Testis (tissue), 3 donors: Measurements from ENCODE around the gene CDH4. TPM values are rescaled to one million over a fixed set of nuclear protein-coding genes. Genes with fewer than 3 reads are reported as not detected.

ENCODE experiments used
- DNase-seq: peaks from one replicate; pipeline ENCODE4 v3.0.0-alpha.2; 2019
- H3K27ac ChIP-seq, 2 donors: fragments of 200-600 bp; sonication (generic); one replicate each; pipeline ENCODE4 v1.5.1; 2019
- H3K27me3 ChIP-seq: fragments of 200-600 bp; sonication (generic); one replicate; pipeline ENCODE4 v1.5.1; 2019
- H3K36me3 ChIP-seq: fragments of 200-600 bp; sonication (generic); one replicate; pipeline ENCODE4 v1.5.1; 2017; ENCODE audit warnings: low read depth; ENCODE audit errors: missing control alignments
- H3K4me1 ChIP-seq: fragments of 200-600 bp; sonication (generic); one replicate; pipeline ENCODE4 v1.5.1; 2019
- H3K4me3 ChIP-seq, 2 donors: fragments of 200-600 bp; sonication (generic); one replicate each; pipeline ENCODE4 v1.5.1; 2017 to 2019
- H3K9me3 ChIP-seq: fragments of 200-600 bp; sonication (generic); one replicate; pipeline ENCODE4 v1.5.1; 2017
- CTCF ChIP-seq, 3 experiments: fragments of 450-650 bp in 2 of 3; fragments of 200-600 bp in 1 of 3; sonication (generic) in 1 of 3; IDR thresholded peaks; one replicate each; pipeline ENCODE4 v1.5.1; 2016 to 2019; ENCODE audit warnings: antibody characterized with exemption in 3 of 3, mild to moderate bottlenecking in 2 of 3, moderate library complexity in 1 of 3
- POLR2A ChIP-seq: fragments of 450-650 bp; IDR thresholded peaks from one replicate; pipeline ENCODE4 v1.6.1; 2017; ENCODE audit warnings: antibody characterized with exemption, mild to moderate bottlenecking, moderate library complexity
- WGBS, 2 donors: methylation state at CpG; one replicate each; pipeline ENCODE4 v1.1.5; 2018; 5-methylcytosine and 5-hydroxymethylcytosine counted together
- intact Hi-C: fragments of 100-400 bp; cut with DNase I; formaldehyde crosslinking; loops from one replicate; pipeline ENCODE4 v1.15.1; 2023; ENCODE audit warnings: low total_unique reads
- polyA plus RNA-seq: library from polyadenylated mRNA; stranded (reverse); fragments of 350-450 nt; fragmentation: Illumina TruSeq; extraction: RNeasy Lipid Tissue Mini Kit (QIAGEN cat#74804); gene quantifications from one replicate; pipeline ENCODE4 v1.2.3, GENCODE V29; 2014; ENCODE audit warnings: low read depth, low replicate concordance; ENCODE audit not compliant: insufficient read depth
- total RNA-seq, 2 donors: library from RNA; depleted of rRNA; stranded (reverse); fragments of >200 nt; gene quantifications; one replicate each; pipeline ENCODE4 v1.2.3, GENCODE V29; 2016

The CDH4 gene
- total and polyA plus RNA-seq, 3 donors from 2014 or later, result 1.4 to 3.3 (median 1.9) TPM

- Histone ChIP-seq H3K4me1 (no peaks in the 10 kb centered on the region), H3K27me3 (no peaks in the 10 kb centered on the region), H3K4me3 (no peak overlapping the region), H3K27ac (no peak overlapping the region), H3K9me3 (no peaks in the 10 kb centered on the region), H3K36me3 (no peaks in the 10 kb centered on the region)
- no peak for DNase-seq
- intact Hi-C loops, result no loop called here
- TF ChIP-seq POLR2A (no peak), CTCF (IDR thresholded peaks at IDR 0.05) (no peak)
- WGBS, 2 donors, result 86 to 95% methylated on average over 11 to 20 of the region's 20 CpGs
Measured at GRCh38 chr20:61745397-61746146, 493.5 kb downstream of the CDH4 start.

- no peak overlapping the region for H3K4me3 ChIP-seq
- H3K9me3 ChIP-seq, result no peaks in the 10 kb centered on the region
- no peaks in the 10 kb centered on the region for H3K27me3 ChIP-seq
- no peak overlapping the region for H3K27ac ChIP-seq
- 88 to 96% methylated on average over 4 to 11 of the region's 11 CpGs for WGBS, 2 donors
- H3K4me1 ChIP-seq, result no peaks in the 10 kb centered on the region
- H3K36me3 ChIP-seq, result no peaks in the 10 kb centered on the region
- no peak for TF ChIP-seq CTCF (IDR thresholded peaks at IDR 0.05)
- no peak for TF ChIP-seq POLR2A
- intact Hi-C loops, result no loop called here
- no peak for DNase-seq
Measured at GRCh38 chr20:61746147-61746646, 494.1 kb downstream of the CDH4 start.

- Histone ChIP-seq H3K4me1 (no peaks in the 10 kb centered on the region), H3K27me3 (no peaks in the 10 kb centered on the region), H3K27ac (no peak overlapping the region), H3K9me3 (no peaks in the 10 kb centered on the region), H3K36me3 (no peaks in the 10 kb centered on the region), H3K4me3 (no peak overlapping the region)
- DNase-seq, result no peak
- 91 to 94% methylated on average over 8 to 12 of the region's 12 CpGs for WGBS, 2 donors
- TF ChIP-seq CTCF (IDR thresholded peaks at IDR 0.05), result no peak
- TF ChIP-seq POLR2A, result no peak
- intact Hi-C loops, result no loop called here
Measured at GRCh38 chr20:61746781-61747180, 494.7 kb downstream of the CDH4 start.

- Histone ChIP-seq H3K36me3 (no peaks in the 10 kb centered on the region), H3K4me3 (no peak overlapping the region), H3K9me3 (no peaks in the 10 kb centered on the region), H3K27ac (no peak overlapping the region), H3K27me3 (no peaks in the 10 kb centered on the region), H3K4me1 (no peaks in the 10 kb centered on the region)
- intact Hi-C loops, result no loop called here
- TF ChIP-seq CTCF (IDR thresholded peaks at IDR 0.05) (no peak), POLR2A (no peak)
- WGBS, 2 donors, result 80 to 83% methylated on average over 3 of the region's 3 CpGs
- no peak for DNase-seq
Measured at GRCh38 chr20:61748376-61748775, 496.3 kb downstream of the CDH4 start.
